ENCODE results near the gene ENPP6. TPM values are rescaled to one million over a fixed set of nuclear protein-coding genes. Genes with fewer than 3 reads are reported as not detected.

Gene ENPP6
- total RNA-seq, 4 donors from 2014 or later = not detected

DNA sequence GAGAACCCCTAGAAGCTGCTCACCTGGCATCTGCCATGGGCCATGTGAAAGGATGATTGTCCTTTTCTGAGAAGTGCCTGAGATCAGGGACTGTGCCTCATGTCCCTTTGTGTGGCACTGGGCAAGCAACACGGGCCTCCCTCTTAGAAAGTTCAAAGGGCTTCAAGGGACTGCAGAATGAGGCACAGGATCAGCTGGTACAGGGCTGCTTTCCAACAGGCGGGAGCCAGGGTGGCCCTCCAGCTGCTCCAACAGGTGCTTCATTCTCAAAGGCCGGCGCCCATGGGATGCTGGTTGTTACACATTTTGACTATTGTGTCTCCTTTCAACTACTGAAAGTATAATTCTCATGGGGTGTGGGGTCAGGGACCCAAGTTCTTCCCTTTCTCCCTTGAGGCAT, 114.7 kb downstream of the ENPP6 start:
- Histone ChIP-seq H3K4me3 (no peak overlapping the region), H3K27ac (no peak overlapping the region), H3K4me1 (peaks cover 7% of the 10 kb centered on the region), H3K27me3 (no peaks in the 10 kb centered on the region), H3K9me3 (no peaks in the 10 kb centered on the region), H3K36me3 (no peaks in the 10 kb centered on the region)
- TF ChIP-seq EP300 (IDR thresholded peaks at IDR 0.05) (no peak), CTCF (IDR thresholded peaks at IDR 0.05) (no peak), POLR2AphosphoS5 (IDR thresholded peaks at IDR 0.05) (no peak), POLR2A (IDR thresholded peaks at IDR 0.05) (no peak)
- DNase-seq (ENCODE audit: low spot score in 2 of 2) = no peak
- 94% methylated on average over 3 of the region's 4 CpGs for WGBS

- Histone ChIP-seq H3K27me3 (no peaks in the 10 kb centered on the region), H3K27ac (no peak overlapping the region), H3K4me1 (peaks cover 8% of the 10 kb centered on the region), H3K36me3 (no peaks in the 10 kb centered on the region), H3K4me3 (no peak overlapping the region), H3K9me3 (no peaks in the 10 kb centered on the region)
- TF ChIP-seq EP300 (IDR thresholded peaks at IDR 0.05) = no peak
- no peak for TF ChIP-seq POLR2A (IDR thresholded peaks at IDR 0.05)
- no peak for TF ChIP-seq POLR2AphosphoS5 (IDR thresholded peaks at IDR 0.05)
- TF ChIP-seq CTCF (IDR thresholded peaks at IDR 0.05) = no peak
- DNase-seq (ENCODE audit: low spot score in 2 of 2) = no peak
- WGBS = 93% methylated on average over 10 of the region's 10 CpGs
Measured at GRCh38 chr4:184102488-184102887, 115.2 kb downstream of the ENPP6 start.

DNA sequence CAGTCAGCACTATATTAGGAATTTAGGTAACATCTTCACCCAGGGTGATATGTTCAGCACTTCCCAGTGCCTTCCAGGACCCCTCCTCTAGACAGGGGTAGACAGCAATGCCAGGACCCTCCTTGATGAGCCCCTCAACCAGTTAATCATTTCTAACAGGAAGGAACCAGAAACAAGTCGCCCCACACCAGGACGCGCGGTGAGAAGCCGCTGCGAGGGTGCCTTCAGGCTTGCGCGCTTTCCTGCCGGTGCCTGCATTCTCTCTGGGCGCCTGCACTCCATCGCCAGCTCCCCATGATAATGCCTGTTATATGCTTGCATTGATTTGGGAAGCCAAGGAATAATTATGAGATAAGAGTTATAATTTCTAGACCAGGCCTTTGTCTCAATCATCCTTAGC, 116.0 kb downstream of the ENPP6 start:
- Histone ChIP-seq H3K27me3 (no peaks in the 10 kb centered on the region), H3K4me3 (no peak overlapping the region), H3K9me3 (no peaks in the 10 kb centered on the region), H3K27ac (no peak overlapping the region), H3K4me1 (peaks cover 15% of the 10 kb centered on the region), H3K36me3 (no peaks in the 10 kb centered on the region)
- WGBS = 86% methylated on average over 11 of the region's 11 CpGs
- TF ChIP-seq CTCF (IDR thresholded peaks at IDR 0.05) (no peak), POLR2AphosphoS5 (IDR thresholded peaks at IDR 0.05) (no peak), EP300 (IDR thresholded peaks at IDR 0.05) (no peak), POLR2A (IDR thresholded peaks at IDR 0.05) (no peak)
- no peak for DNase-seq (ENCODE audit: low spot score in 2 of 2)

- 77% methylated on average over 10 of the region's 14 CpGs for WGBS
- H3K4me1 ChIP-seq = peaks cover 17% of the 10 kb centered on the region
- H3K27ac ChIP-seq = no peak overlapping the region
- H3K4me3 ChIP-seq = no peak overlapping the region
- no peak for DNase-seq (ENCODE audit: low spot score in 2 of 2)
- H3K36me3 ChIP-seq = no peaks in the 10 kb centered on the region
- no peak for TF ChIP-seq POLR2AphosphoS5 (IDR thresholded peaks at IDR 0.05)
- no peak for TF ChIP-seq POLR2A (IDR thresholded peaks at IDR 0.05)
- no peak for TF ChIP-seq EP300 (IDR thresholded peaks at IDR 0.05)
- TF ChIP-seq CTCF (IDR thresholded peaks at IDR 0.05) = peak in 1 of 2 donors; percentile 35
- H3K9me3 ChIP-seq = no peaks in the 10 kb centered on the region
- H3K27me3 ChIP-seq = no peaks in the 10 kb centered on the region
Measured at GRCh38 chr4:184100297-184100885, 117.3 kb downstream of the ENPP6 start.

- Histone ChIP-seq H3K4me1 (peaks cover 17% of the 10 kb centered on the region), H3K27me3 (no peaks in the 10 kb centered on the region), H3K36me3 (no peaks in the 10 kb centered on the region), H3K9me3 (no peaks in the 10 kb centered on the region), H3K4me3 (no peak overlapping the region), H3K27ac (no peak overlapping the region)
- no peak for TF ChIP-seq CTCF (IDR thresholded peaks at IDR 0.05)
- no peak for TF ChIP-seq POLR2A (IDR thresholded peaks at IDR 0.05)
- TF ChIP-seq EP300 (IDR thresholded peaks at IDR 0.05) = no peak
- TF ChIP-seq POLR2AphosphoS5 (IDR thresholded peaks at IDR 0.05) = no peak
- DNase-seq (ENCODE audit: low spot score in 2 of 2) = no peak
- 58% methylated on average over 10 of the region's 10 CpGs for WGBS
Measured at GRCh38 chr4:184099535-184099966, 118.1 kb downstream of the ENPP6 start.
